ENCODE measurements around the gene PCYT2.

PCYT2 gene

DNA sequence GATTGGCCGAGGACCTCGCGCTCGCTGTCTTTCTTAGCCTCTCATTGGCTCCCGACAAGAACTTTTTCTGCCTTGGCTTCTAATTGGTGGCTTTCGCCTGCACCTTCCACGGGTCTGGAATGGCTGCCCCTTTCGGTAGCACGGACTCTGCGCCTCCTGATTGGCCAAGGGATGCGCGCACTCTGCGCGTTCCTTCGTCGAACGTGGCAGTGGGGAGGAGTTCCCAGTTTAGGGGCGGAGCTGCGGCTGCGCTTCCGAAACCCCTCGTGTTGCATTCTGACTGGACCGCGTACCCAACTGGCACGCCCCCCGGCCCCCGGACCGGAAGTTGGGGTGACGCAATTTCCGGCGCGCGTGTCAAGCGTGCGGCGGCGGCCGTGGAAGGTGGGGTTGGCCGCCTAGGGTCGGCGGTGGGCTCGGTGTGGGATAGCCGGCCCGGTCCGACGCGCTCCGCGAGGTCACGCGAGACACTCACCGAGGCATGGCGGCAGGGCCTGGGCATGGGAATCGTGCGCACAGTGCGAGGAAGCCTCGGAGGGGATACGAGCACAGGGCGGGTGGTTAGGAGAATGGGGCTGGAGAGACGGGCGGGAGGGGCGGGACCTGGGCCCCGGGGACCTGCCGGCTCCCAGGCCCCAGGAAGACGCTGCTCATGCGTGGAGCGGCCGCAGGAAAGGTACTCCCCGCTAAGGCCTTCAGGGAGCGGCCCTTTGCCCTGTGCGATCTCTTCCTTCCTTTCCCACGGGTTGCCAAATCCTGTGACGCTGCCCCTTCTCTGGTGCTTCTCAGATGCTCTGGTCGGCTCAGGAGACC lies 50.2 kb downstream of the PCYT2 start:
- Histone ChIP-seq H3K4me1 (ENCODE audit: control insufficient read depth, insufficient read depth, low read length) (peaks cover 7% of the 10 kb centered on the region), H3K27ac (ENCODE audit: extremely low read depth, low read depth, low read length) (peak overlapping the region; percentile 90), H3K9me3 (ENCODE audit: control insufficient read depth, insufficient read depth, low read depth, low read length) (no peaks in the 10 kb centered on the region), H3K4me3 (ENCODE audit: low read depth, low read length) (peak overlapping the region; percentile 92), H3K36me3 (ENCODE audit: control insufficient read depth in 2 of 2, insufficient read depth in 1 of 2, low read length in 2 of 2) (peaks cover 36 to 73% of the 10 kb centered on the region in 2 experiments)
- POLR2A ChIA-PET, result interaction anchor here (0.6 to 1.2 kb wide), 12 partner anchors 9 to 177 kb away, joined by 3 to 17 read pairs (median 4); partner anchors contain the start of genes ARHGDIA, ARL16, DCXR and HGS
- CTCF ChIA-PET, result interaction anchor here (1.7 kb wide), 1 partner anchor 9 kb away, joined by 4 read pairs; no protein-coding TSS in a partner anchor
- peak; percentile 34; the same call in 1 of the 2 replicates for TF ChIP-seq ZNF843 (tag by site-specific recombination; IDR thresholded peaks at IDR 0.05)
- TF ChIP-seq KLF17 (tag by site-specific recombination; IDR thresholded peaks at IDR 0.05), result peak; percentile 52; the same call in 1 of the 2 replicates
- TF ChIP-seq, protein P1, sequence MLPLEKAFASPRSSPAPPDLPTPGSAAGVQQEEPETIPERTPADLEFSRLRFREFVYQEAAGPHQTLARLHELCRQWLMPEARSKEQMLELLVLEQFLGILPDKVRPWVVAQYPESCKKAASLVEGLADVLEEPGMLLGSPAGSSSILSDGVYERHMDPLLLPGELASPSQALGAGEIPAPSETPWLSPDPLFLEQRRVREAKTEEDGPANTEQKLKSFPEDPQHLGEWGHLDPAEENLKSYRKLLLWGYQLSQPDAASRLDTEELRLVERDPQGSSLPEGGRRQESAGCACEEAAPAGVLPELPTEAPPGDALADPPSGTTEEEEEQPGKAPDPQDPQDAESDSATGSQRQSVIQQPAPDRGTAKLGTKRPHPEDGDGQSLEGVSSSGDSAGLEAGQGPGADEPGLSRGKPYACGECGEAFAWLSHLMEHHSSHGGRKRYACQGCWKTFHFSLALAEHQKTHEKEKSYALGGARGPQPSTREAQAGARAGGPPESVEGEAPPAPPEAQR (tag by site-specific recombination; IDR thresholded peaks at IDR 0.05), result no peak
- 0 out of 2 replicates have a peak, but pooled peaks have one; percentile 6 for TF ChIP-seq ZNF837 (tag by site-specific recombination; IDR thresholded peaks at IDR 0.05)
- TF ChIP-seq OVOL3 (tag by site-specific recombination; IDR thresholded peaks at IDR 0.05), result no peak
- TF ChIP-seq ZEB2 (tag by site-specific recombination; IDR thresholded peaks at IDR 0.05), result peak; percentile 85; the same call in 1 of the 2 replicates
- TF ChIP-seq ZNF777 (tag by site-specific recombination; IDR thresholded peaks at IDR 0.05; ENCODE audit: borderline replicate concordance), result no peak
- 0 out of 2 replicates have a peak, but pooled peaks have one; percentile 13 for TF ChIP-seq WT1 (tag by site-specific recombination; IDR thresholded peaks at IDR 0.05)
- TF ChIP-seq, protein P2, sequence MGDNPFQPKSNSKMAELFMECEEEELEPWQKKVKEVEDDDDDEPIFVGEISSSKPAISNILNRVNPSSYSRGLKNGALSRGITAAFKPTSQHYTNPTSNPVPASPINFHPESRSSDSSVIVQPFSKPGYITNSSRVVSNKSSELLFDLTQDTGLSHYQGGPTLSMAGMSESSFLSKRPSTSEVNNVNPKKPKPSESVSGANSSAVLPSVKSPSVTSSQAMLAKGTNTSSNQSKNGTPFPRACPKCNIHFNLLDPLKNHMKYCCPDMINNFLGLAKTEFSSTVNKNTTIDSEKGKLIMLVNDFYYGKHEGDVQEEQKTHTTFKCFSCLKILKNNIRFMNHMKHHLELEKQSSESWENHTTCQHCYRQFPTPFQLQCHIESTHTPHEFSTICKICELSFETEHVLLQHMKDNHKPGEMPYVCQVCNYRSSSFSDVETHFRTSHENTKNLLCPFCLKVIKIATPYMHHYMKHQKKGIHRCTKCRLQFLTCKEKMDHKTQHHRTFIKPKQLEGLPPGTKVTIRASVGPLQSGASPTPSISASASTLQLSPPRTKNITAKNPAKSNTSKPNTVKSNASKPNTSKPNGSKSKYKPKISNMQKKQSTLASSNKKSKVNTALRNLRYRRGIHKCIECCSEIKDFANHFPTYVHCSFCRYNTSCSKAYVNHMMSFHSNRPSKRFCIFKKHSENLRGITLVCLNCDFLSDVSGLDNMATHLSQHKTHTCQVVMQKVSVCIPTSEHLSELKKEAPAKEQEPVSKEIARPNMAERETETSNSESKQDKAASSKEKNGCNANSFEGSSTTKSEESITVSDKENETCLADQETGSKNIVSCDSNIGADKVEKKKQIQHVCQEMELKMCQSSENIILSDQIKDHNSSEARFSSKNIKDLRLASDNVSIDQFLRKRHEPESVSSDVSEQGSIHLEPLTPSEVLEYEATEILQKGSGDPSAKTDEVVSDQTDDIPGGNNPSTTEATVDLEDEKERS (tag by site-specific recombination; IDR thresholded peaks at IDR 0.05), result no peak
- TF ChIP-seq ZNF555 (tag by site-specific recombination; conservative IDR thresholded peaks at IDR 0.05), result no peak
- no peak for TF ChIP-seq ZNF48 (tag by site-specific recombination; IDR thresholded peaks at IDR 0.05)
- TF ChIP-seq, protein P3, sequence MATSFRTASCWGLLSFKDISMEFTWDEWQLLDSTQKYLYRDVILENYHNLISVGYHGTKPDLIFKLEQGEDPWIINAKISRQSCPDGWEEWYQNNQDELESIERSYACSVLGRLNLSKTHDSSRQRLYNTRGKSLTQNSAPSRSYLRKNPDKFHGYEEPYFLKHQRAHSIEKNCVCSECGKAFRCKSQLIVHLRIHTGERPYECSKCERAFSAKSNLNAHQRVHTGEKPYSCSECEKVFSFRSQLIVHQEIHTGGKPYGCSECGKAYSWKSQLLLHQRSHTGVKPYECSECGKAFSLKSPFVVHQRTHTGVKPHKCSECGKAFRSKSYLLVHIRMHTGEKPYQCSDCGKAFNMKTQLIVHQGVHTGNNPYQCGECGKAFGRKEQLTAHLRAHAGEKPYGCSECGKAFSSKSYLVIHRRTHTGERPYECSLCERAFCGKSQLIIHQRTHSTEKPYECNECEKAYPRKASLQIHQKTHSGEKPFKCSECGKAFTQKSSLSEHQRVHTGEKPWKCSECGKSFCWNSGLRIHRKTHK (tag by site-specific recombination; IDR thresholded peaks at IDR 0.05), result no peak
- no peak for TF ChIP-seq ZNF558 (tag by site-specific recombination; IDR thresholded peaks at IDR 0.05)
- no peak for TF ChIP-seq REPIN1 (tag by site-specific recombination; IDR thresholded peaks at IDR 0.05; ENCODE audit: low read depth)
- peak; percentile 61; the same call in 1 of the 2 replicates for TF ChIP-seq FEZF1 (tag by site-specific recombination; IDR thresholded peaks at IDR 0.05)
- TF ChIP-seq KLF10 (tag by site-specific recombination; IDR thresholded peaks at IDR 0.05), result peak; percentile 65
- TF ChIP-seq ZNF530 (tag by site-specific recombination; IDR thresholded peaks at IDR 0.05; ENCODE audit: low read depth), result no peak
- TF ChIP-seq ZNF654 (tag by site-specific recombination; IDR thresholded peaks at IDR 0.05; ENCODE audit: low read depth), result no peak
- TF ChIP-seq ZNF157 (tag by site-specific recombination; IDR thresholded peaks at IDR 0.05), result no peak
- TF ChIP-seq ZNF624 (tag by site-specific recombination; IDR thresholded peaks at IDR 0.05), result no peak
- TF ChIP-seq ZBTB48 (tag by site-specific recombination; IDR thresholded peaks at IDR 0.05), result peak; percentile 52; the same call in 1 of the 2 replicates
- TF ChIP-seq KLF16 (tag by site-specific recombination; IDR thresholded peaks at IDR 0.05), result peak; percentile 96
- TF ChIP-seq ZNF560 (tag by site-specific recombination; IDR thresholded peaks at IDR 0.05; ENCODE audit: borderline replicate concordance), result no peak
- TF ChIP-seq ZNF791 (tag by site-specific recombination; IDR thresholded peaks at IDR 0.05), result no peak
- TF ChIP-seq ZNF391 (tag by site-specific recombination; IDR thresholded peaks at IDR 0.05; ENCODE audit: borderline replicate concordance, low read depth), result 0 out of 2 replicates have a peak, but pooled peaks have one; percentile 53
- peak; percentile 89 for TF ChIP-seq PATZ1 (tag by site-specific recombination; IDR thresholded peaks at IDR 0.05)

All from HEK293 (cell line).